Spleen (tissue), 3 donors: ENCODE measurements around the gene UBE4A.

Experiments
- POLR2A ChIP-seq, 3 donors: fragments of 450-650 bp; IDR thresholded peaks; one replicate each; pipeline ENCODE4 v1.5.1; 2017; ENCODE audit warnings: antibody characterized with exemption in 3 of 3, mild to moderate bottlenecking in 1 of 3
- POLR2AphosphoS5 ChIP-seq, 3 donors: sonication (generic); formaldehyde crosslinking; IDR thresholded peaks; one replicate each; pipeline ENCODE4 v1.5.1; 2017; ENCODE audit warnings: antibody characterized with exemption in 3 of 3

- TF ChIP-seq POLR2A (IDR thresholded peaks at IDR 0.05) (no peak), POLR2AphosphoS5 (IDR thresholded peaks at IDR 0.05) (peak in 1 of 3 donors; percentile 14)
These were observed 79.0 kb downstream of the UBE4A start for GRCh38 chr11:118438314-118438931.
